ENCODE measurements around the gene RANBP3. TPM values are rescaled to one million over a fixed set of nuclear protein-coding genes. Genes with fewer than 3 reads are reported as not detected.

RANBP3 gene
- total and polyA plus RNA-seq, 2 experiments from 2014 or later = 40.2 to 98.3 TPM

GRCh38 chr19:5895890-5896289, 82.0 kb downstream of the RANBP3 start:
- H3K4me3 Mint-ChIP-seq = no peak overlapping the region
- DNase-seq (ENCODE audit: low spot score) = no peak
- no peaks in the 10 kb centered on the region for H3K9me3 Mint-ChIP-seq
- no peak overlapping the region for H3K4me3 ChIP-seq
- H3K36me3 ChIP-seq (ENCODE audit: insufficient read depth) = no peaks in the 10 kb centered on the region
- H4K20me1 ChIP-seq (replicated peaks; ENCODE audit: insufficient read depth) = peaks cover 25% of the 10 kb centered on the region
- H3K4me2 ChIP-seq = no peak overlapping the region
- H3K27me3 ChIP-seq (ENCODE audit: insufficient read depth) = no peaks in the 10 kb centered on the region
- no peak overlapping the region for H3K27ac Mint-ChIP-seq
- H3K27ac ChIP-seq (ENCODE audit: low read depth) = no peak overlapping the region
- H3K9me2 ChIP-seq (ENCODE audit: insufficient read depth) = no peaks in the 10 kb centered on the region
- TF ChIP-seq NANOG (IDR thresholded peaks at IDR 0.05; ENCODE audit: borderline replicate concordance) (no peak), CTCF (conservative IDR thresholded peaks at IDR 0.05; ENCODE audit: low read depth in 2 of 2) (no peak), EZH2phosphoT487 (IDR thresholded peaks at IDR 0.05; ENCODE audit: unreplicated experiment) (no peak), STAT1 (IDR thresholded peaks at IDR 0.05; ENCODE audit: unreplicated experiment) (no peak), ETS1 (IDR thresholded peaks at IDR 0.05) (no peak), POLR2AphosphoS5 (IDR thresholded peaks at IDR 0.05; ENCODE audit: low read depth) (no peak), CREB1 (CRISPR knock-in tag; IDR thresholded peaks at IDR 0.05; ENCODE audit: low read depth) (no peak), ZNF114 (CRISPR knock-in tag; IDR thresholded peaks at IDR 0.05) (no peak)
- H3K4me1 ChIP-seq (ENCODE audit: insufficient read depth) = no peaks in the 10 kb centered on the region
- H3K36me3 Mint-ChIP-seq (ENCODE audit: low read depth) = peaks cover 15% of the 10 kb centered on the region
- ATAC-seq = no peak
- no peaks in the 10 kb centered on the region for H3F3A ChIP-seq (replicated peaks; ENCODE audit: low read depth)
- H3K27me3 Mint-ChIP-seq (ENCODE audit: insufficient read depth, low read depth, poor library complexity) = peaks cover 7% of the 10 kb centered on the region
- H2AFZ ChIP-seq = no peak overlapping the region
- no peaks in the 10 kb centered on the region; the same call in 1 of the 3 replicates for H3K4me1 Mint-ChIP-seq
- peaks cover 16% of the 10 kb centered on the region for H3K79me2 ChIP-seq (replicated peaks; ENCODE audit: insufficient read depth)

- no peak for DNase-seq (ENCODE audit: low spot score)
- Mint-ChIP-seq H3K4me1 (no peaks in the 10 kb centered on the region; the same call in 1 of the 3 replicates), H3K4me3 (no peak overlapping the region), H3K27me3 (ENCODE audit: insufficient read depth, low read depth, poor library complexity) (peaks cover 7% of the 10 kb centered on the region), H3K9me3 (no peaks in the 10 kb centered on the region), H3K36me3 (ENCODE audit: low read depth) (peaks cover 14% of the 10 kb centered on the region), H3K27ac (no peak overlapping the region)
- no peaks in the 10 kb centered on the region for H3K36me3 ChIP-seq (ENCODE audit: insufficient read depth)
- H3K79me2 ChIP-seq (replicated peaks; ENCODE audit: insufficient read depth) = peaks cover 12% of the 10 kb centered on the region
- no peaks in the 10 kb centered on the region for H3K27me3 ChIP-seq (ENCODE audit: insufficient read depth)
- no peak for ATAC-seq
- H2AFZ ChIP-seq = no peak overlapping the region
- no peak overlapping the region for H3K27ac ChIP-seq (ENCODE audit: low read depth)
- H3K4me1 ChIP-seq (ENCODE audit: insufficient read depth) = no peaks in the 10 kb centered on the region
- peaks cover 23% of the 10 kb centered on the region for H4K20me1 ChIP-seq (replicated peaks; ENCODE audit: insufficient read depth)
- no peak overlapping the region for H3K4me2 ChIP-seq
- H3K4me3 ChIP-seq = no peak overlapping the region
- no peaks in the 10 kb centered on the region for H3K9me2 ChIP-seq (ENCODE audit: insufficient read depth)
- H3F3A ChIP-seq (replicated peaks; ENCODE audit: low read depth) = no peaks in the 10 kb centered on the region
- TF ChIP-seq JUNB (IDR thresholded peaks at IDR 0.05; ENCODE audit: unreplicated experiment) = no peak
- TF ChIP-seq CTCF (conservative IDR thresholded peaks at IDR 0.05; ENCODE audit: low read depth in 2 of 2) = no peak
- TF ChIP-seq ZNF462 (CRISPR knock-in tag; IDR thresholded peaks at IDR 0.05) = no peak
- TF ChIP-seq EZH2phosphoT487 (IDR thresholded peaks at IDR 0.05; ENCODE audit: unreplicated experiment) = no peak
- TF ChIP-seq POLR2AphosphoS5 (IDR thresholded peaks at IDR 0.05; ENCODE audit: low read depth) = no peak
Observed at GRCh38 chr19:5895409-5895808, 82.5 kb downstream of the RANBP3 start.
